GM18951 (cell line): Measurements from ENCODE around the gene KCTD16.

ENCODE experiments used
- POLR2A ChIP-seq: IDR thresholded peaks from 4 replicates; pipeline ENCODE4 v1.6.1; 2011; ENCODE audit warnings: mild to moderate bottlenecking; ENCODE audit not compliant: insufficient read length, insufficient read depth; ENCODE audit errors: extremely low read depth
- in situ Hi-C: fragments of 300-500 bp; cut with MboI; formaldehyde crosslinking; loops from one replicate; pipeline ENCODE4 v1.12.0; 2022; ENCODE audit warnings: low sequenced_read_pairs, mixed read lengths, inconsistent platforms; ENCODE audit not compliant: unreplicated experiment

KCTD16 gene

GRCh38 chr5:144403817-144404420 lies 233.2 kb downstream of the KCTD16 start:
- in situ Hi-C loops, result no loop called here
- no peak for TF ChIP-seq POLR2A

- in situ Hi-C loops, result no loop called here
- no peak for TF ChIP-seq POLR2A
Measured at GRCh38 chr5:144404672-144405071, 234.0 kb downstream of the KCTD16 start.

- TF ChIP-seq POLR2A, result no peak
- in situ Hi-C loops, result no loop called here
Measured at GRCh38 chr5:144405991-144406390, 235.3 kb downstream of the KCTD16 start.

- in situ Hi-C loops, result no loop called here
- TF ChIP-seq POLR2A, result no peak
Measured at GRCh38 chr5:144406442-144406841, 235.8 kb downstream of the KCTD16 start.

- in situ Hi-C loops, result no loop called here
- no peak for TF ChIP-seq POLR2A
Measured at GRCh38 chr5:144414202-144415029, 243.7 kb downstream of the KCTD16 start.

GRCh38 chr5:144416196-144416595 lies 245.5 kb downstream of the KCTD16 start:
- no peak for TF ChIP-seq POLR2A
- in situ Hi-C loops, result no loop called here

GRCh38 chr5:144418719-144419118 lies 248.0 kb downstream of the KCTD16 start:
- in situ Hi-C loops, result no loop called here
- TF ChIP-seq POLR2A, result no peak

- no peak for TF ChIP-seq POLR2A
- in situ Hi-C loops, result no loop called here
Measured at GRCh38 chr5:144421411-144421810, 250.7 kb downstream of the KCTD16 start.

GRCh38 chr5:144422018-144422727 lies 251.5 kb downstream of the KCTD16 start:
- TF ChIP-seq POLR2A, result no peak
- in situ Hi-C loops, result no loop called here

- TF ChIP-seq POLR2A, result no peak
- in situ Hi-C loops, result no loop called here
Measured at GRCh38 chr5:144427866-144428265, 257.2 kb downstream of the KCTD16 start.

- in situ Hi-C loops, result no loop called here
- TF ChIP-seq POLR2A, result no peak
Measured at GRCh38 chr5:144428326-144428725, 257.7 kb downstream of the KCTD16 start.

GRCh38 chr5:144429405-144429804 lies 258.7 kb downstream of the KCTD16 start:
- in situ Hi-C loops, result no loop called here
- no peak for TF ChIP-seq POLR2A

GRCh38 chr5:144429905-144430304 lies 259.2 kb downstream of the KCTD16 start:
- in situ Hi-C loops, result no loop called here

More at GRCh38 chr5:144429905-144430304, 259.2 kb downstream of the KCTD16 start:
- TF ChIP-seq POLR2A, result no peak
